Breast epithelium (tissue), 4 donors: ENCODE measurements around the gene RELCH. TPM values are rescaled to one million over a fixed set of nuclear protein-coding genes. Genes with fewer than 3 reads are reported as not detected.

ENCODE experiments used
- DNase-seq, 2 donors: peaks; one replicate each; pipeline ENCODE4 v3.0.0-alpha.2; 2019; ENCODE audit warnings: low spot score in 2 of 2
- H3K27ac ChIP-seq, 2 donors: fragments of 200-600 bp; sonication (generic) in 1 of 2; one replicate each; pipeline ENCODE4 v1.5.1; 2016 to 2019; ENCODE audit warnings: mild to moderate bottlenecking in 1 of 2
- H3K27me3 ChIP-seq, 2 donors: fragments of 200-600 bp; sonication (generic) in 1 of 2; one replicate each; pipeline versions ENCODE4 v1.5.1 to v1.6.0; 2017 to 2019; ENCODE audit warnings: control low read depth in 1 of 2, mild to moderate bottlenecking in 1 of 2
- H3K36me3 ChIP-seq: fragments of 200-600 bp; one replicate; pipeline ENCODE4 v1.5.1; 2019
- H3K4me1 ChIP-seq, 2 donors: fragments of 200-600 bp; sonication (generic); one replicate each; pipeline ENCODE4 v1.5.1; 2016 to 2019; ENCODE audit warnings: control low read depth in 1 of 2
- H3K4me3 ChIP-seq, 3 donors: fragments of 200-600 bp; sonication (generic); 1 replicate in 2 of 3; 2 replicates in 1 of 3; pipeline ENCODE4 v1.5.1; 2016 to 2019; ENCODE audit warnings: mild to moderate bottlenecking in 3 of 3, moderate library complexity in 2 of 3
- H3K9me3 ChIP-seq, 2 donors: fragments of 200-600 bp; sonication (generic) in 1 of 2; one replicate each; pipeline ENCODE4 v1.5.1; 2016 to 2019; ENCODE audit warnings: control low read depth in 1 of 2
- CTCF ChIP-seq, 3 donors: fragments of 450-650 bp; IDR thresholded peaks; one replicate each; pipeline ENCODE4 v1.5.1; 2016 to 2017; ENCODE audit warnings: antibody characterized with exemption in 3 of 3, mild to moderate bottlenecking in 3 of 3, moderate library complexity in 3 of 3
- POLR2A ChIP-seq: fragments of 450-650 bp; IDR thresholded peaks from one replicate; pipeline ENCODE4 v1.6.1; 2016; ENCODE audit warnings: antibody characterized with exemption, mild to moderate bottlenecking, moderate library complexity
- POLR2AphosphoS5 ChIP-seq, 3 donors: sonication (generic); formaldehyde crosslinking; IDR thresholded peaks; one replicate each; pipeline ENCODE4 v1.6.1; 2017; ENCODE audit warnings: antibody characterized with exemption in 3 of 3
- intact Hi-C: fragments of 100-400 bp; cut with DNase I; formaldehyde crosslinking; loops from one replicate; pipeline ENCODE4 v1.15.1; 2023; ENCODE audit warnings: low total_unique reads
- total RNA-seq, 3 donors: library from RNA; depleted of rRNA; stranded (reverse); fragments of >200 nt; gene quantifications; one replicate each; pipeline ENCODE4 v1.1.0, GENCODE V29; 2016

Gene RELCH
- total RNA-seq, 3 donors from 2014 or later, result 33.0 to 69.4 (median 45.9) TPM

DNA sequence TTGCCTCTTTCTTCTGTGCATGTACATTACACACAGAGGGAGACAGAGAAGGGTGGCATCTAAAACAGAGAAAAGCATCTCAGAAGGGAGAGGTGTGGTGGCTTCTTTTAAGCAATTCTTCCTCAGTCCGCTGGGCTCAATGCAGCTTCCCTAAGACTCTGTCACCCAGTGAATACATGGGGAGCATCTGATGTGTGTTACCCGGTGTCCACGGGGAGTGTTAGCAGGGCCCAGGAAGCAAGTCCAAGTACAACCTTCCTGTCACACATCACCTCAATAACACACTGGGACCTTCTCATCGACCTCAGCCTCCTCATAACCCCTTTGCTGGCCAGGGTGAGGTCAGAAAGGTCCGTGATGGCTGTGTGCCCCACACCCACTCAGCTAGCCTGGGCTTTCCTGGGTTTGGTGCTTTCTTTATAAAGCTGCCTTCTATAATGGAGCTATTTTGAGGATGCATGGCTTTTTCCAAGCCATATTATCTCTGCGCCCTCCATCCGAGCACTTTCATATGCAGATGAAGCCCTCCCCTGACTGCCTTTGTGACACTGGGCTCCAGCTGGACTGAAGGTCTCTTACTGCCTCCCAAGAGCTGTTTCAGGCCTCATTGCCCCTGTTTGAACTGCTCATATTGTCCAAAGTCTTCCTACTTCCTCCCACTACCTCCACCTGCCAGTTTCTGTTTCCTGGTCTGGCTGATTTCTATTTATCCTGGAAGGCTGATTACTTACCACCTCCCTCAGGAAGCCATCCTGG lies 159.5 kb downstream of the RELCH start:
- Histone ChIP-seq H3K4me1 (no peaks in the 10 kb centered on the region), H3K9me3 (no peaks in the 10 kb centered on the region), H3K27ac (no peak overlapping the region), H3K27me3 (no peaks in the 10 kb centered on the region), H3K4me3 (no peak overlapping the region), H3K36me3 (no peaks in the 10 kb centered on the region)
- no peak for DNase-seq
- intact Hi-C loops, result no loop called here
- no peak for TF ChIP-seq POLR2AphosphoS5 (IDR thresholded peaks at IDR 0.05)
- no peak for TF ChIP-seq CTCF (IDR thresholded peaks at IDR 0.05)
- no peak for TF ChIP-seq POLR2A

DNA sequence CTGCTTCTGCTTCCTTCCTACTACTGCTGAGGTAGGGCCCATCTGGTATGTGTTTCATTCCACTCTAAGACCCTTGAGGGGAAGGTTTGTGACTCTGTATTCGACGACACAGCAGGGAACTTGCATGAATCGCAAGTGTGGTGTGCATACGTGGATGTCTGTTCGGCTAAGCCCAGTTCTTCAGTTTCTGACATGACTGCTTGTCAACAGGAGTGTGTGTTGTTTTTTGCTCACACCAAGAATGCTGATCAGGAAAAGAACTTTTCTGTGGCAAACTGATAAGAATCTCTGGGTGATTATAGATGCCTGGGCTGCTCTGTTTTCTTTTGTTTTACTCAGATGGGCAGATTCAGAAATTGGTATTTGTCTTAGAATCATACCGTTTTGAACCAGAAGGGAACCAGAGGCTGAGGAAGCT lies 160.0 kb downstream of the RELCH start:
- H3K27ac ChIP-seq, result no peak overlapping the region
- DNase-seq, result no peak
- H3K4me3 ChIP-seq, result no peak overlapping the region
- H3K9me3 ChIP-seq, result no peaks in the 10 kb centered on the region
- intact Hi-C loops, result no loop called here
- no peaks in the 10 kb centered on the region for H3K36me3 ChIP-seq
- H3K4me1 ChIP-seq, result no peaks in the 10 kb centered on the region
- TF ChIP-seq POLR2A (no peak), POLR2AphosphoS5 (IDR thresholded peaks at IDR 0.05) (no peak), CTCF (IDR thresholded peaks at IDR 0.05) (no peak)
- H3K27me3 ChIP-seq, result no peaks in the 10 kb centered on the region

DNA sequence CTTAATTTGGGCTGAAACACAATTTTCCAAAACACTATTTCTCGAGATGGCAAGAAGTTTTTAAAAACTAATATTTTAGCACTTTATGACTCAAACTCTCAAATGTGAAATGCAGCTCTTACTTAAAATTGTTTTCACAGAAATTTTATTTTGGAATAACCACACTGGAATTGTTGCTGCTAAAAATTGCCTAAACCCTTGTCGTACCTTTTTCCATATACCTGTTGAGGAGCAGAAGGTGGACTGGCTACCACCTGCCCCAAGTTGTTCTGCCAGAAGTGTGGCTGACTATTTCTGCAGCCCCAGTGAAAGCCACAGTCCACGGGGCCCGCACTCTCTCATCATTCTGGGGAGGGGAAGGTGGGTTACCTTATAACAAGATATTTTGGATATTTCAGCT lies 161.4 kb downstream of the RELCH start:
- intact Hi-C loops, result no loop called here
- no peak for DNase-seq
- Histone ChIP-seq H3K27ac (no peak overlapping the region), H3K27me3 (no peaks in the 10 kb centered on the region), H3K36me3 (no peaks in the 10 kb centered on the region), H3K4me1 (no peaks in the 10 kb centered on the region), H3K9me3 (no peaks in the 10 kb centered on the region), H3K4me3 (no peak overlapping the region)
- TF ChIP-seq POLR2A (no peak), POLR2AphosphoS5 (IDR thresholded peaks at IDR 0.05) (no peak), CTCF (IDR thresholded peaks at IDR 0.05) (no peak)

GRCh38 chr18:62353170-62353569 lies 166.1 kb downstream of the RELCH start:
- TF ChIP-seq POLR2A (no peak), POLR2AphosphoS5 (IDR thresholded peaks at IDR 0.05) (no peak)
- DNase-seq, result no peak
- Histone ChIP-seq H3K27me3 (no peaks in the 10 kb centered on the region), H3K4me1 (no peaks in the 10 kb centered on the region), H3K9me3 (no peaks in the 10 kb centered on the region), H3K27ac (no peak overlapping the region), H3K36me3 (no peaks in the 10 kb centered on the region), H3K4me3 (no peak overlapping the region)
- intact Hi-C loops, result no loop called here

DNA sequence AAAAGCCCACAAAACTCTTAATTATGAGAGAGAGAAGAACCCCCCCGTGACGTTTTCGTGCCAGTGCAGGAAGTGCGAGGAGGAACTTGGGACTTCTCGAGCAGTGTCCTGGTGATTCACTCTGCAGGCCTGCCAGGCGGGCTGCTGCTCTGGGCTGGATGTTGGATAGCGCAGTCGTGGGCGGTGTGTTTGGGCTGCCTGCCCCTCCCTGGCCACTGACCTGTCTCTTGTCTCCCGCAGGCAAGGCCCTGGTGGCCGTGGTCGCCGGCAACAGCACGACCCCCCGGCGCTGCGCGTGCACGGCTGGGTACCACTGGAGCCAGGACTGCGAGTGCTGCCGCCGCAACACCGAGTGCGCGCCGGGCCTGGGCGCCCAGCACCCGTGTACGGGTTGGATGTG lies 167.1 kb downstream of the RELCH start:
- Histone ChIP-seq H3K9me3 (no peaks in the 10 kb centered on the region), H3K27me3 (no peaks in the 10 kb centered on the region), H3K4me3 (no peak overlapping the region), H3K4me1 (no peaks in the 10 kb centered on the region), H3K36me3 (no peaks in the 10 kb centered on the region), H3K27ac (no peak overlapping the region)
- no peak for DNase-seq
- intact Hi-C loops, result no loop called here
- TF ChIP-seq POLR2AphosphoS5 (IDR thresholded peaks at IDR 0.05), result no peak
- no peak for TF ChIP-seq CTCF (IDR thresholded peaks at IDR 0.05)
- no peak for TF ChIP-seq POLR2A
